HepG2 (cell line): ENCODE measurements around the gene GATA5. TPM values are rescaled to one million over a fixed set of nuclear protein-coding genes. Genes with fewer than 3 reads are reported as not detected.
A peak's percentile ranks its signal among the peaks of the same experiment; 100 is the strongest.

Experiments
- BORCS8-MEF2B ChIP-seq: sonication (generic); formaldehyde crosslinking; IDR thresholded peaks from 2 replicates; pipeline ENCODE4 v1.8.0; 2022; ENCODE audit warnings: mild to moderate bottlenecking, missing genetic modification reagents
- FOXO1 ChIP-seq: sonication (generic); formaldehyde crosslinking; IDR thresholded peaks from 2 replicates; pipeline ENCODE4 v1.4.0; 2020; ENCODE audit warnings: missing genetic modification reagents
- FOXP1 ChIP-seq, 2 experiments: fragments of 450-650 bp in 1 of 2; IDR thresholded peaks; 2 replicates each; pipeline ENCODE4 v1.6.1; 2017 to 2018; ENCODE audit warnings: antibody characterized with exemption in 1 of 2
- HNF1B ChIP-seq: sonication (generic); formaldehyde crosslinking; IDR thresholded peaks from 2 replicates; pipeline ENCODE4 v1.5.1; 2020; ENCODE audit warnings: mild to moderate bottlenecking, moderate library complexity, missing genetic modification reagents
- HNRNPK ChIP-seq: fragments of 200-400 bp; formaldehyde crosslinking; IDR thresholded peaks from 2 replicates; pipeline ENCODE4 v1.6.1; 2018; ENCODE audit warnings: low read length, low read depth, moderate library complexity, mild to moderate bottlenecking; ENCODE audit not compliant: poor library complexity, severe bottlenecking
- HOXA5 ChIP-seq: sonication (generic); formaldehyde crosslinking; IDR thresholded peaks from 2 replicates; pipeline ENCODE4 v1.4.0; 2020; ENCODE audit warnings: missing genetic modification reagents
- HOXA7 ChIP-seq: sonication (generic); formaldehyde crosslinking; IDR thresholded peaks from 2 replicates; pipeline ENCODE4 v1.8.1; 2022; ENCODE audit warnings: mild to moderate bottlenecking, missing genetic modification reagents, moderate library complexity
- JARID2 ChIP-seq: sonication (generic); formaldehyde crosslinking; IDR thresholded peaks from 2 replicates; pipeline ENCODE4 v1.8.1; 2023; ENCODE audit warnings: missing genetic modification reagents, inconsistent platforms; ENCODE audit not compliant: insufficient replicate concordance
- KDM2A ChIP-seq: sonication (generic); formaldehyde crosslinking; IDR thresholded peaks from 2 replicates; pipeline ENCODE4 v1.4.0; 2020; ENCODE audit warnings: low read depth, missing genetic modification reagents, borderline replicate concordance
- KDM4B ChIP-seq: sonication (generic); formaldehyde crosslinking; IDR thresholded peaks from 2 replicates; pipeline ENCODE4 v1.4.0; 2020; ENCODE audit warnings: missing genetic modification reagents
- NRL ChIP-seq: sonication (generic); formaldehyde crosslinking; IDR thresholded peaks from 2 replicates; pipeline ENCODE4 v1.5.0; 2020; ENCODE audit warnings: missing genetic modification reagents, mild to moderate bottlenecking, moderate library complexity, borderline replicate concordance
- RAD21 ChIP-seq: fragments of 450-650 bp; formaldehyde crosslinking; IDR thresholded peaks from 2 replicates; pipeline ENCODE4 v1.5.0; 2020; ENCODE audit warnings: mild to moderate bottlenecking
- SALL2 ChIP-seq: sonication (generic); formaldehyde crosslinking; IDR thresholded peaks from 2 replicates; pipeline ENCODE4 v1.8.1; 2023; ENCODE audit warnings: mild to moderate bottlenecking, missing genetic modification reagents, inconsistent platforms
- STAG1 ChIP-seq: sonication (generic); formaldehyde crosslinking; IDR thresholded peaks from 2 replicates; pipeline ENCODE4 v1.4.0; 2020; ENCODE audit warnings: missing genetic modification reagents
- TFDP2 ChIP-seq: sonication (generic); formaldehyde crosslinking; IDR thresholded peaks from 2 replicates; pipeline ENCODE4 v1.4.0; 2020; ENCODE audit warnings: missing genetic modification reagents
- ZBTB43 ChIP-seq: sonication (generic); formaldehyde crosslinking; conservative IDR thresholded peaks from 2 replicates; pipeline ENCODE4 v1.4.0; 2020; ENCODE audit warnings: missing genetic modification reagents
- ZNF251 ChIP-seq: sonication (generic); formaldehyde crosslinking; IDR thresholded peaks from 2 replicates; pipeline ENCODE4 v1.9.0; 2021; ENCODE audit warnings: mild to moderate bottlenecking, missing genetic modification reagents
- ZNF350 ChIP-seq: sonication (generic); formaldehyde crosslinking; IDR thresholded peaks from 2 replicates; pipeline ENCODE4 v1.4.0; 2020; ENCODE audit warnings: mild to moderate bottlenecking, low read depth, missing genetic modification reagents, borderline replicate concordance
- ZNF446 ChIP-seq: sonication (generic); formaldehyde crosslinking; IDR thresholded peaks from 2 replicates; pipeline ENCODE4 v1.5.0; 2020; ENCODE audit warnings: mild to moderate bottlenecking, missing genetic modification reagents
- ZNF614 ChIP-seq: IDR thresholded peaks from 2 replicates; pipeline ENCODE4 v1.6.1; 2018; ENCODE audit warnings: missing biosample characterization, missing genetic modification reagents, inconsistent platforms, borderline replicate concordance
- ZNF678 ChIP-seq: sonication (generic); formaldehyde crosslinking; IDR thresholded peaks from 2 replicates; pipeline ENCODE4 v1.4.0; 2020; ENCODE audit warnings: mild to moderate bottlenecking, missing genetic modification reagents
- ZNF747 ChIP-seq: sonication (generic); formaldehyde crosslinking; IDR thresholded peaks from 2 replicates; pipeline ENCODE4 v1.8.1; 2023; ENCODE audit warnings: missing genetic modification reagents, mild to moderate bottlenecking, borderline replicate concordance
- ZNF772 ChIP-seq: sonication (generic); formaldehyde crosslinking; IDR thresholded peaks from 2 replicates; pipeline ENCODE4 v1.5.0; 2020; ENCODE audit warnings: mild to moderate bottlenecking, missing genetic modification reagents
- ZNF841 ChIP-seq: sonication (generic); formaldehyde crosslinking; IDR thresholded peaks from 2 replicates; pipeline ENCODE4 v1.8.1; 2023; ENCODE audit warnings: missing genetic modification reagents, borderline replicate concordance
- ZZZ3 ChIP-seq: sonication (generic); formaldehyde crosslinking; IDR thresholded peaks from 2 replicates; pipeline ENCODE4 v1.4.0; 2020; ENCODE audit warnings: missing genetic modification reagents, mild to moderate bottlenecking, borderline replicate concordance
- polyA plus RNA-seq, 8 experiments: library from polyadenylated mRNA; depleted of rRNA in 3 of 8; stranded (reverse) in 7 of 8; unstranded in 1 of 8; fragments of >200 nt; fragmentation: Illumina TruSeq in 4 of 8; extraction: Trizol in 4 of 8; gene quantifications; 2 replicates each; pipeline versions ENCODE4 v1.2.1 to v1.2.3, GENCODE V29; 2011 to 2016; ENCODE audit warnings: low read depth in 4 of 8, missing spikeins in 1 of 8, mixed read lengths in 1 of 8; ENCODE audit not compliant: insufficient read depth in 1 of 8
- total RNA-seq, 5 experiments: library from RNA; depleted of rRNA; stranded (reverse); fragments of >200 nt; fragmentation: Illumina TruSeq; extraction: Trizol; gene quantifications; 2 replicates each; pipeline ENCODE4 v1.2.3, GENCODE V29; 2016; ENCODE audit warnings: low read depth in 1 of 5

GATA5 gene
- total and polyA plus RNA-seq, 2 of the 13 experiments (the other 11 are each of a cell fraction or from before 2014, with no cell fraction given) = 0.12 to 0.20 TPM

- TF ChIP-seq JARID2 (CRISPR knock-in tag) (no peak), ZNF350 (CRISPR knock-in tag) (0 out of 2 replicates have a peak, but pooled peaks have one; percentile 20), FOXO1 (CRISPR knock-in tag) (no peak), STAG1 (peak; percentile 64), SALL2 (CRISPR knock-in tag) (0 out of 2 replicates have a peak, but pooled peaks have one; percentile 7), KDM2A (CRISPR knock-in tag) (peak; percentile 37; the same call in 1 of the 2 replicates), NRL (CRISPR knock-in tag) (peak; percentile 34; the same call in 1 of the 2 replicates), ZNF772 (peak; percentile 45; the same call in 1 of the 2 replicates), ZNF678 (0 out of 2 replicates have a peak, but pooled peaks have one; percentile 59), ZNF747 (CRISPR knock-in tag) (0 out of 2 replicates have a peak, but pooled peaks have one; percentile 41), ZZZ3 (0 out of 2 replicates have a peak, but pooled peaks have one; percentile 24), RAD21 (peak; percentile 45; the same call in 1 of the 2 replicates), HNRNPK (peak; percentile 73), TFDP2 (no peak), ZNF251 (CRISPR knock-in tag) (no peak), ZNF841 (CRISPR knock-in tag) (no peak), HOXA7 (CRISPR knock-in tag) (no peak), ZNF614 (CRISPR knock-in tag) (0 out of 2 replicates have a peak, but pooled peaks have one; percentile 35), ZNF446 (CRISPR knock-in tag) (no peak), KDM4B (CRISPR knock-in tag) (0 out of 2 replicates have a peak, but pooled peaks have one; percentile 35), FOXP1 (IDR thresholded peaks at IDR 0.05) (no peak), FOXP1 (CRISPR knock-in tag; IDR thresholded peaks at IDR 0.05) (no peak), HOXA5 (CRISPR knock-in tag) (0 out of 2 replicates have a peak, but pooled peaks have one; percentile 41), BORCS8-MEF2B (CRISPR knock-in tag) (0 out of 2 replicates have a peak, but pooled peaks have one; percentile 29), ZBTB43 (CRISPR knock-in tag) (no peak), HNF1B (CRISPR knock-in tag) (0 out of 2 replicates have a peak, but pooled peaks have one; percentile 22)
Observed at GRCh38 chr20:62496568-62497218, 20.9 kb upstream of the GATA5 start (continued).
